GM18951 (cell line): Measurements from ENCODE around the gene CASP12.

ENCODE experiments used
- POLR2A ChIP-seq: IDR thresholded peaks from 4 replicates; pipeline ENCODE4 v1.6.1; 2011; ENCODE audit warnings: mild to moderate bottlenecking; ENCODE audit not compliant: insufficient read length, insufficient read depth; ENCODE audit errors: extremely low read depth
- in situ Hi-C: fragments of 300-500 bp; cut with MboI; formaldehyde crosslinking; loops from one replicate; pipeline ENCODE4 v1.12.0; 2022; ENCODE audit warnings: low sequenced_read_pairs, mixed read lengths, inconsistent platforms; ENCODE audit not compliant: unreplicated experiment

Gene CASP12

DNA sequence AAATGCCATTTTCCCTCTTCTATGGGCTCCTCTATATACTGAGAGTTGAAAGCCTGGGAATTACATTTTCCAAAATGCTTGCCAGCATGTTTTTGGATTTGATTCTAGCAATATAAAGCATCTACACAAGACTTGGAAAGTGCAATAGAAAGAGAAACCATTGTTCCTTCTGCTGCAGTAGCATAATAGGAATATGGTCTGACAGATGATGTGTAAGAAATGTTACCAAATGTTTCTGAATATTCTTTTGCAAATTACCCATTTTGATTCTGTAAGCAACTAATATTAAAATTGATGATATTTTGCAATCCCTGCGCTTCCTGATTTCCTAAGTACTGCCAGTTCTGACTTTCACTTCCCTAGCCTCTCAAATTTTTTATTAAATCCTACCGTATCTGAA lies 61.6 kb downstream of the CASP12 start:
- TF ChIP-seq POLR2A, result no peak
- in situ Hi-C loops, result no loop called here
